SK-N-SH treated with all-trans-retinoic acid at 6 μM for 48 hours (cell line): Measurements from ENCODE around the gene DPYD.

Source experiments
- TOX ChIP-seq: fragments of 250-450 bp; sonication (Bioruptor Pico); IDR thresholded peaks from 2 replicates; pipeline ENCODE4 v1.8.0; 2021; ENCODE audit warnings: mild to moderate bottlenecking, moderate library complexity, borderline replicate concordance
- ZNF565 ChIP-seq: fragments of 450-650 bp; formaldehyde crosslinking; conservative IDR thresholded peaks from 2 replicates; pipeline ENCODE4 v1.5.0; 2020; ENCODE audit warnings: low read depth, mild to moderate bottlenecking, moderate library complexity
- ZNF70 ChIP-seq: fragments of 450-650 bp; formaldehyde crosslinking; IDR thresholded peaks from 2 replicates; pipeline ENCODE4 v1.5.0; 2020; ENCODE audit warnings: mild to moderate bottlenecking, moderate library complexity

GRCh38 chr1:97053268-97053667 lies 867.6 kb downstream of the DPYD start:
- TF ChIP-seq ZNF565 (CRISPR knock-in tag) (no peak), TOX (CRISPR knock-in tag) (no peak), ZNF70 (no peak)
